Esophagus squamous epithelium (tissue), 5 donors: ENCODE measurements around the gene EAPP. TPM values are rescaled to one million over a fixed set of nuclear protein-coding genes. Genes with fewer than 3 reads are reported as not detected.
"Not testable (repeated sequence)": the region's sequence is repeated elsewhere in the genome, so short reads cannot be mapped to it uniquely, and the experiment has no call there.

Experiments
- DNase-seq: peaks from one replicate; lab custom pipeline; 2025; lab: John Stamatoyannopoulos, UW
- H3K27ac ChIP-seq, 4 donors: fragments of 200-600 bp; sonication (generic); one replicate each; pipeline ENCODE4 v1.5.1; 2016 to 2019; ENCODE audit warnings: mild to moderate bottlenecking in 1 of 4
- H3K27me3 ChIP-seq, 4 donors: fragments of 200-600 bp; sonication (generic); 1 replicate in 3 of 4; 2 replicates in 1 of 4; pipeline versions ENCODE4 v1.5.1 to v1.6.0; 2017 to 2021; ENCODE audit warnings: antibody characterized with exemption in 1 of 4
- H3K36me3 ChIP-seq, 3 donors: fragments of 200-600 bp; sonication (generic); one replicate each; pipeline ENCODE4 v1.5.1; 2016 to 2019
- H3K4me1 ChIP-seq, 3 donors: fragments of 200-600 bp; sonication (generic); one replicate each; pipeline ENCODE4 v1.5.1; 2017 to 2019
- H3K4me3 ChIP-seq, 4 donors: fragments of 200-600 bp; sonication (generic); 1 replicate in 3 of 4; 2 replicates in 1 of 4; pipeline ENCODE4 v1.5.1; 2016 to 2019; ENCODE audit warnings: mild to moderate bottlenecking in 2 of 4, moderate library complexity in 1 of 4
- H3K9me3 ChIP-seq, 3 donors: fragments of 200-600 bp; sonication (generic); one replicate each; pipeline ENCODE4 v1.5.1; 2016 to 2019
- CTCF ChIP-seq, 6 experiments: fragments of 450-650 bp in 4 of 6; fragments of 200-600 bp in 2 of 6; sonication (generic) in 2 of 6; IDR thresholded peaks; one replicate each; pipeline ENCODE4 v1.5.1; 2016 to 2019; ENCODE audit warnings: antibody characterized with exemption in 6 of 6, mild to moderate bottlenecking in 4 of 6, moderate library complexity in 4 of 6
- POLR2A ChIP-seq, 4 donors: fragments of 450-650 bp; IDR thresholded peaks; one replicate each; pipeline ENCODE4 v1.6.1; 2017; ENCODE audit warnings: antibody characterized with exemption in 4 of 4, mild to moderate bottlenecking in 4 of 4, moderate library complexity in 3 of 4
- WGBS, 2 donors: methylation state at CpG; one replicate each; pipeline ENCODE4 v1.1.5; 2018; 5-methylcytosine and 5-hydroxymethylcytosine counted together
- intact Hi-C: fragments of 100-400 bp; cut with DNase I; formaldehyde crosslinking; loops from one replicate; pipeline ENCODE4 v1.15.0; 2022
- total RNA-seq, 4 donors: library from RNA; depleted of rRNA; stranded (reverse); fragments of >200 nt; gene quantifications; one replicate each; pipeline ENCODE4 v1.1.0, GENCODE V29; 2016
- donor health status: DM: yes; HTN: yes; CAD: no.

Gene EAPP
- total RNA-seq, 4 donors from 2014 or later: 14.6 to 39.7 (median 30.7) TPM

- peaks cover 0 to 10% (median 4%) of the 10 kb centered on the region in 3 donors for H3K4me1 ChIP-seq
- peak overlapping the region; percentile 58 to 79 (median 68) for H3K27ac ChIP-seq
- intact Hi-C loops: no loop called here
- no peaks in the 10 kb centered on the region for H3K36me3 ChIP-seq
- DNase-seq: no peak
- WGBS, 2 donors: 27 to 34% methylated on average over 7 to 9 of the region's 9 CpGs
- H3K4me3 ChIP-seq: no peak overlapping the region
- no peak for TF ChIP-seq POLR2A (IDR thresholded peaks at IDR 0.05)
- no peak for TF ChIP-seq CTCF (IDR thresholded peaks at IDR 0.05)
- no peaks in the 10 kb centered on the region for H3K27me3 ChIP-seq
- H3K9me3 ChIP-seq: no peaks in the 10 kb centered on the region
Measured at GRCh38 chr14:34554540-34555250, 15.2 kb upstream of the EAPP start.

- intact Hi-C loops, H3K27ac ChIP-seq, H3K4me1 ChIP-seq, DNase-seq, H3K36me3 ChIP-seq, H3K9me3 ChIP-seq, H3K27me3 ChIP-seq, H3K4me3 ChIP-seq: not testable (repeated sequence)
- 84 to 88% methylated on average over 14 to 15 of the region's 19 CpGs for WGBS, 2 donors
Measured at GRCh38 chr14:34549276-34549966, 9.9 kb upstream of the EAPP start.

GRCh38 chr14:34548472-34548981 is 9.0 kb upstream of the EAPP start:
- Histone ChIP-seq H3K9me3 (no peaks in the 10 kb centered on the region), H3K27ac (peak overlapping the region in 1 of 4 donors; percentile 36), H3K4me3 (no peak overlapping the region), H3K27me3 (no peaks in the 10 kb centered on the region), H3K4me1 (peaks cover 0 to 4% (median 0%) of the 10 kb centered on the region in 3 donors), H3K36me3 (no peaks in the 10 kb centered on the region)
- WGBS, 2 donors: 80 to 86% methylated on average over 14 of the region's 14 CpGs
- TF ChIP-seq POLR2A (IDR thresholded peaks at IDR 0.05) (no peak), CTCF (IDR thresholded peaks at IDR 0.05) (no peak)
- DNase-seq: no peak
- intact Hi-C loops: no loop called here

GRCh38 chr14:34547136-34547520 is 7.6 kb upstream of the EAPP start:
- H3K27ac ChIP-seq, H3K4me1 ChIP-seq, H3K36me3 ChIP-seq, H3K4me3 ChIP-seq, H3K9me3 ChIP-seq, H3K27me3 ChIP-seq, intact Hi-C loops, DNase-seq: not testable (repeated sequence)
- WGBS, 2 donors: no CpG with 5 or more reads among the region's 16 CpGs

GRCh38 chr14:34546272-34547135 is 7.0 kb upstream of the EAPP start:
- H3K27me3 ChIP-seq, H3K36me3 ChIP-seq, H3K9me3 ChIP-seq, DNase-seq, H3K4me1 ChIP-seq, H3K27ac ChIP-seq, H3K4me3 ChIP-seq, intact Hi-C loops: not testable (repeated sequence)
- WGBS, 2 donors: no CpG with 5 or more reads among the region's 68 CpGs

- DNase-seq, intact Hi-C loops, H3K9me3 ChIP-seq, H3K27me3 ChIP-seq: not testable (repeated sequence)
- WGBS, 2 donors: 84 to 91% methylated on average over 13 to 14 of the region's 19 CpGs
- Histone ChIP-seq H3K4me3 (peak overlapping the region; percentile 81 to 98 (median 94)), H3K36me3 (peaks cover 0 to 25% (median 0%) of the 10 kb centered on the region in 3 donors), H3K27ac (peak overlapping the region; percentile 96 to 99 (median 98)), H3K4me1 (peaks cover 5 to 36% (median 8%) of the 10 kb centered on the region in 3 donors)
Measured at GRCh38 chr14:34540181-34541059, 919 bp upstream of the EAPP start.
